GM18526 (cell line): ENCODE results near the gene AS3MT.

Source experiments
- POLR2A ChIP-seq: IDR thresholded peaks from 3 replicates; pipeline ENCODE4 v1.6.1; 2011; ENCODE audit not compliant: insufficient read length; ENCODE audit errors: extremely low read depth

The AS3MT gene

GRCh38 chr10:102917314-102917961, 48.2 kb downstream of the AS3MT start:
- TF ChIP-seq POLR2A, result no peak

GRCh38 chr10:102917962-102918816, 48.9 kb downstream of the AS3MT start, which contains the start of gene CNNM2:
TSS of gene CNNM2 (plus strand) at chr10:102918294. CDS start at chr10:102918481, 187 bp downstream.
- TF ChIP-seq POLR2A, result peak; percentile 72

GRCh38 chr10:102918817-102919245, 49.6 kb downstream of the AS3MT start:
- no peak for TF ChIP-seq POLR2A

DNA sequence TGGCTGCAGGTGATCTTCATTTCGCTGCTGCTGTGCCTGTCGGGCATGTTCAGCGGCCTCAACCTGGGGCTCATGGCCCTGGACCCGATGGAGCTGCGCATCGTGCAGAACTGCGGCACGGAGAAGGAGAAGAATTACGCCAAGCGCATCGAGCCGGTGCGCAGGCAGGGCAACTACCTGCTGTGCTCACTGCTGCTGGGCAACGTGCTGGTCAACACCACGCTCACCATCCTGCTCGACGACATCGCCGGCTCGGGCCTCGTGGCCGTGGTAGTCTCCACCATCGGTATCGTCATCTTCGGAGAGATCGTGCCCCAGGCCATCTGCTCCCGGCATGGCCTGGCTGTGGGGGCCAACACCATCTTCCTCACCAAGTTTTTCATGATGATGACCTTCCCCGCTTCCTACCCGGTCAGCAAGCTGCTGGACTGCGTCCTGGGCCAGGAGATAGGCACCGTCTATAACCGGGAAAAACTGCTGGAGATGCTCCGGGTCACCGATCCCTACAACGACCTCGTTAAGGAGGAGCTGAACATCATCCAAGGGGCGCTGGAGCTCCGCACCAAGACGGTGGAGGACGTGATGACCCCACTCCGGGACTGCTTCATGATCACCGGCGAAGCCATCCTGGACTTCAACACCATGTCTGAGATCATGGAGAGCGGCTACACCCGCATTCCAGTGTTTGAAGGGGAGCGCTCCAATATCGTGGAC, 50.1 kb downstream of the AS3MT start:
- TF ChIP-seq POLR2A, result no peak

DNA sequence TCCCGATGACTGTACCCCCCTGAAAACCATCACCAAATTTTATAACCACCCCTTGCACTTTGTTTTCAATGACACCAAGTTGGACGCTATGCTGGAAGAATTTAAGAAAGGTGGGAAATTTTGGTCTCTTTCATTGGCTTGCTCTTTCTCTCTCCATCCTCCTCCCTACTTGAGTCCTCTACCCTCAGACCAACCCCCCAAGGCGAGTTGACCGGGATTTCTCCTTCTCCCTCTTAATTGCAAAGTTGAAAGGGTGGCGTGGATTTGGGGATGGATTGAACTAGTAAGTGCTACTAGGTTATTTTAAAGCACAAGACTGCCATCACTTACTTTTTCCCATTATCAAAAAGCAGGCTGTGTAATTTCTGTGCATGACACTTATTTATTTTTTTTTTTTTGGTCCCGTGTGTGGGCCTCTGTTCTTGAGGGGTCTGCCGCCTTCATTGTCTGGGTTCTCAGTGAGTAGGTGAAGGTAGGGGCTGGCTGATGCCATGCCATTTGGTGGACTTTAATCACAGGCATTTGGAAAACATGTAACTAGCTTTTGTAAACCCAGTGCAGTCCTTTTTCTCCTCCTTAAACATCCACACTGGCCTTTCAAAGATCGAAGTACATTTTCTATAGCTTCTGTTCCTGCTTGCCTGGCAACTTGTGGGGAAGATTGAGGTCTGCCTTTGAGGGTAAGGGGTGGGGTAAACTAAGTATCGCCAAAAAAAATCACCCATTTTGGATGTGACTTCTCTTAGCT, 50.9 kb downstream of the AS3MT start:
- TF ChIP-seq POLR2A, result no peak

DNA sequence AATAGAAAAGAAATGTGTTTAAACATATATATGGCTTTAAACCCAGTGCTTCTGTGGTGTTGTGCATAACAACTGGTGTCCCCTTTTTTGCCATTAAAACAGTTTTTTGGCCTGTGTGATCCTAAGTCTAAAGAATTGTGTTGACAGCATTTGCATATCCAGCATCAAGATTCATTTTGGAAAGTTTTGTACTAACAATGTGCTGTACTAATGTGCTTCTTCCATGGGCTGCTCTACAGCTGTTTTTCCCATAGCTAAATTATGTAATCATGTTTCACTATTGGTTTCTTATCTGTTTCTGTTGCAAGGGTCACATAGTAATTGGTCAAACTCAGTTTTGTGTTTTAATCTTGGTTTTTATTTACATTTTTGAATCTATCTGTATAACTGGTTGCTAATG, 54.3 kb downstream of the AS3MT start:
- no peak for TF ChIP-seq POLR2A

- no peak for TF ChIP-seq POLR2A
These were observed 57.6 kb downstream of the AS3MT start for GRCh38 chr10:102926842-102927241.

- no peak for TF ChIP-seq POLR2A
These were observed 58.2 kb downstream of the AS3MT start for GRCh38 chr10:102927311-102928010.

DNA sequence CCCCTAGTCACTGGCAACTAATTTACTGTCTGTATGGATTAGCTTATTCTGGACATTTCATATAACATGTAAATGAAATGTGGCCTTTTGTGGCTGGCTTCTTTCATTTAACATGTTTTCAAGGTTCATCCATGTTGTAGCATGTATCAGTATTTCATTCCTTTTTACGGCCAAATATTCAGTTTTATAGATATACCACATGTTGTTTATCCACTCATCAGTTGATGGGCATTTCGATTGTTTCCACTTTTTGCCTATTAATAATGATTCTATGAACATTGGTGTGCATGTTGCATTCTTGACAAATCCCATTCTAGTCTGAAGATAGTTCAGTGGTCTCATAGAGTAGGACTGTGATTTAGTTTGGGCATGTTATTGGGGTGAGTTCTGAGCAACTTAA, 61.5 kb downstream of the AS3MT start:
- no peak for TF ChIP-seq POLR2A

DNA sequence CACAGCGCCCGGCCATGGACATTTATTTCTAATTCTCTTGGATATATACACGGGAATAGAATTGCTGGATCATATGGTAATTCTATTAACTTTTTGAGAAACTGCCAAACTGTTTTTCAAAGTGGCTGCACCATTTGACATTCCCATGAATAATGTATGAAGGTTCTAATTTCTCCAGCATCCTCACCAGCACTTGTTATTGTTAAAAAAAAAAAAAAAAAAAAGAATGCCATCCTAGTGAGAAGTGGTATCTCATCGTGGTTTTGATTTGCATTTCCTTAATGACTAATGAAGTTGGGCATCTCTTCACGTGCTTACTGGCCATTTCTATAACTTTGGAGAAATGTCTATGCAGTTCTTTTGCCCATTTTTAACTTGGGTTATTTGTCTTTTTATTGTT, 62.4 kb downstream of the AS3MT start:
- TF ChIP-seq POLR2A, result no peak

GRCh38 chr10:102935505-102935904, 66.2 kb downstream of the AS3MT start:
- no peak for TF ChIP-seq POLR2A

- no peak for TF ChIP-seq POLR2A
These were observed 66.8 kb downstream of the AS3MT start for GRCh38 chr10:102935939-102936605.

DNA sequence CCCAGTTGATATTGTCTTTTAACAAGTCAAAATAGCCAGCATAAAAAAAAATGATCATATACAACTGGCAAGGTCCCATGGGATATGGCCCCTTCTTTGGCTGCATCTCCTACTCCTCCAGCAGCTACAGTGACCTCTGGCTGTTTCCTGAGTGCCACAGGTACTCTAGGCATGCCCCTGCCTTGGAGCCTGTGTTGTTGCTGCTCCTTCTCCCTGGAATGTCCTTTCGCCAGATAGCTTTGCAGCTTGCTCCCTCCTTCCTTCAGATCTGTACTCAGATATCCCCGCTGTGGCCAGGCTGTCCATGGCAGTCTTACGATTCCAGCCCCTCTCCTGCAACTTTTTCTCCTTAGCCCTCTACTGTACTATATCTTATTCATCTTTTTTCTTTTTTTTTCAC, 72.1 kb downstream of the AS3MT start:
- TF ChIP-seq POLR2A, result no peak

DNA sequence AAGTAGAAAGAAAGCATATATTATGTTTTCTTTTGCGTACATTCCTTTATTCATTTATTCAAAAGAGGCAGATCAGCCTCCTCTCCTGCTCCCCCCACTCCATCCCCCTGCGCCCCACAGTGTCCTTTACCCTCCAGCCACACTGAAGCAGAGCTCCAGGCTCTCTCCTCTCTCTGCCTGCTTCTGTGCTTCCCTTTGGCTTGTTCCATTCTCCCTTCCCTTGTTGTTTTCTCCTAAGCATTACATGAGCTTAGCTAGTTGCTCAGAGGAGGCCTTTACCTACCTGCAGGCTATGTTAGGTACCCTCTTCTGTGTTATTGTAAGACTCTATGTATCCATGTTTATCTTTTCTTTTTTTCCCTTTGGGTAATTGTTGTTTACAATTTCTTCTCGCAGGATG, 76.2 kb downstream of the AS3MT start:
- TF ChIP-seq POLR2A, result no peak
